K562 (cell line): ENCODE results near the gene ARPC4. TPM values are rescaled to one million over a fixed set of nuclear protein-coding genes. Genes with fewer than 3 reads are reported as not detected.

Source experiments
- CEBPB ChIP-seq: fragments of 450-650 bp; IDR thresholded peaks from 2 replicates; pipeline ENCODE4 v1.6.1; 2016; ENCODE audit warnings: missing genetic modification characterization, missing compliant biosample characterization
- HNRNPK ChIP-seq: fragments of 200-400 bp; formaldehyde crosslinking; IDR thresholded peaks from one replicate; pipeline ENCODE4 v1.6.1; 2018; ENCODE audit warnings: mild to moderate bottlenecking, low read depth, low read length; ENCODE audit not compliant: poor library complexity, severe bottlenecking
- OTX1 ChIP-seq: fragments of 450-650 bp; formaldehyde crosslinking; IDR thresholded peaks from 2 replicates; pipeline ENCODE4 v1.4.0; 2022; ENCODE audit warnings: mild to moderate bottlenecking
- PML ChIP-seq: IDR thresholded peaks from 2 replicates; pipeline ENCODE4 v1.6.1; 2012; ENCODE audit warnings: low read length, inconsistent platforms
- SMARCA4 ChIP-seq: fragments of 450-650 bp; IDR thresholded peaks from 2 replicates; pipeline ENCODE4 v1.6.1; 2016
- ZNF12 ChIP-seq: sonication (generic); formaldehyde crosslinking; IDR thresholded peaks from 2 replicates; pipeline ENCODE4 v1.4.0; 2020; ENCODE audit warnings: mild to moderate bottlenecking, missing genetic modification reagents
- ZNF140 ChIP-seq: fragments of 250-450 bp; sonication (Bioruptor Pico); IDR thresholded peaks from 2 replicates; pipeline ENCODE4 v1.8.0; 2021; ENCODE audit warnings: moderate library complexity, mild to moderate bottlenecking, inconsistent platforms
- ZNF23 ChIP-seq: fragments of 250-450 bp; sonication (Bioruptor Pico); IDR thresholded peaks from 2 replicates; pipeline ENCODE4 v1.4.0; 2020; ENCODE audit warnings: mild to moderate bottlenecking
- ZNF431 ChIP-seq: sonication (generic); formaldehyde crosslinking; IDR thresholded peaks from 2 replicates; pipeline ENCODE4 v1.8.0; 2022; ENCODE audit warnings: mild to moderate bottlenecking, missing genetic modification reagents
- polyA plus RNA-seq, 8 experiments: library from polyadenylated mRNA; depleted of rRNA in 4 of 8; stranded (reverse) in 5 of 8; unstranded in 3 of 8; fragments of >200 nt; fragmentation: Nextera tagmentation in 2 of 8; fragmentation: Illumina TruSeq in 1 of 8; extraction: Ambion mirVana in 2 of 8; extraction: Trizol in 1 of 8; gene quantifications; 2 replicates each; pipeline versions ENCODE4 v1.2.1 to v1.2.3, GENCODE V29; 2011 to 2014; ENCODE audit warnings: inconsistent platforms in 1 of 8, missing spikeins in 1 of 8
- total RNA-seq, 7 experiments: library from RNA; depleted of rRNA in 6 of 7; stranded (reverse); fragments of >200 nt in 6 of 7; fragmentation: Illumina TruSeq in 2 of 7; extraction: Trizol in 2 of 7; gene quantifications; 2 replicates each; pipeline versions ENCODE4 v1.2.1 to v1.2.3, GENCODE V29; 2011 to 2021; ENCODE audit warnings: low replicate concordance in 1 of 7
- TF ChIP-seq, protein P1 (sequence below): fragments of 250-450 bp; sonication (Bioruptor Pico); IDR thresholded peaks from 2 replicates; pipeline ENCODE4 v1.4.0; 2020; ENCODE audit warnings: mild to moderate bottlenecking, moderate library complexity
- TF ChIP-seq, protein P2 (sequence below), 3 experiments: fragments of 200-800 bp in 1 of 3; fragments of 250-450 bp in 1 of 3; fragments of 450-650 bp in 1 of 3; sonication (Bioruptor Pico) in 1 of 3; sonication (Bioruptor generic) in 1 of 3; formaldehyde crosslinking in 1 of 3; IDR thresholded peaks; 2 replicates each; pipeline versions ENCODE4 v1.6.1 to v1.8.0; 2016 to 2022; ENCODE audit warnings: mild to moderate bottlenecking in 2 of 3, missing genetic modification characterization in 2 of 3, missing compliant biosample characterization in 1 of 3, moderate library complexity in 1 of 3
- TF ChIP-seq, protein P3 (sequence below): fragments of 200-800 bp; sonication (Bioruptor generic); IDR thresholded peaks from 2 replicates; pipeline ENCODE4 v1.6.1; 2017; ENCODE audit warnings: missing genetic modification characterization, missing compliant biosample characterization
- TF ChIP-seq, protein P4 (sequence below): fragments of 450-650 bp; formaldehyde crosslinking; IDR thresholded peaks from 2 replicates; pipeline ENCODE4 v1.4.0; 2020; ENCODE audit warnings: mild to moderate bottlenecking
- TF ChIP-seq, protein P5 (sequence below): fragments of 450-650 bp; formaldehyde crosslinking; IDR thresholded peaks from 2 replicates; pipeline ENCODE4 v1.4.0; 2020; ENCODE audit warnings: mild to moderate bottlenecking, mixed read lengths

The ARPC4 gene
- total and polyA plus RNA-seq, 9 of the 15 experiments (the other 6 are each of a cell fraction or from before 2014, with no cell fraction given) = 20.1 to 153 (median 119) TPM

DNA sequence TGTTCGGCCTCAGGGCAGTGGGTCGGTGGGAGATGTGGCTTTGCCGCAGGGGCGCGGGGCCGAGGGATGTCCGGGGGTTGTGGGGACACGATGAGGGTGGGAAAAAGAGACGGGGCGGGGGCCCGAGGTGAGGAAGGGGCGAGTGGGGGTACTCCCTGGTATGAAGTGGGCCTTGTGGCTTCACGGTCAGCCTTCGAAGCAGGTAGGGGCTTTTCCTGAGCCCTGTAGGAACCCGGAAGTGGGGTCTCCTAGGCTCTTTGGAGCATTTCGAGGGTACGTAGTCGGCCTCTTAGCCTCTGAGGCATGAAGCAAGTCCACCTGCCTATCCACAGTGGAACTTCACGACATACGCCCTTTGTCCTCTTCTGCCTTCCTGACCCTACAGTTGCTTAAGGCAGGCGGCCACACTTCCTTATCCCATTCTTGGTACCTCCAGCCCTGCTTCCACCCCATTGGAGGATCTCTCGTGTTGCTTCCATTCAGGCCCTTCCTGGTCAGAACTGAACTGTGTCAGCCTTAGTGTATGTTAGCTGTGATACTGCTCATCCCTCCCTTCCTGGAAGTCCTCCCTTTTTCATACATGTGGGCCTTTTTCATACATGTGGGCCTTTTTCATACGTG is 389 bp downstream of the ARPC4 start (continued):
- TF ChIP-seq, protein P1, sequence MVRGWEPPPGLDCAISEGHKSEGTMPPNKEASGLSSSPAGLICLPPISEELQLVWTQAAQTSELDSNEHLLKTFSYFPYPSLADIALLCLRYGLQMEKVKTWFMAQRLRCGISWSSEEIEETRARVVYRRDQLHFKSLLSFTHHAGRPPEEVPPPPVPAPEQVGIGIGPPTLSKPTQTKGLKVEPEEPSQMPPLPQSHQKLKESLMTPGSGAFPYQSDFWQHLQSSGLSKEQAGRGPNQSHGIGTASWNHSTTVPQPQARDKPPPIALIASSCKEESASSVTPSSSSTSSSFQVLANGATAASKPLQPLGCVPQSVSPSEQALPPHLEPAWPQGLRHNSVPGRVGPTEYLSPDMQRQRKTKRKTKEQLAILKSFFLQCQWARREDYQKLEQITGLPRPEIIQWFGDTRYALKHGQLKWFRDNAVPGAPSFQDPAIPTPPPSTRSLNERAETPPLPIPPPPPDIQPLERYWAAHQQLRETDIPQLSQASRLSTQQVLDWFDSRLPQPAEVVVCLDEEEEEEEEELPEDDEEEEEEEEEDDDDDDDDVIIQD (CRISPR knock-in tag) = no peak
- TF ChIP-seq OTX1 (CRISPR knock-in tag) = peak; percentile 70; the same call in 1 of the 2 replicates
- 0 out of 2 replicates have a peak, but pooled peaks have one; percentile 27 for TF ChIP-seq ZNF431 (CRISPR knock-in tag)
- TF ChIP-seq, protein P2, sequence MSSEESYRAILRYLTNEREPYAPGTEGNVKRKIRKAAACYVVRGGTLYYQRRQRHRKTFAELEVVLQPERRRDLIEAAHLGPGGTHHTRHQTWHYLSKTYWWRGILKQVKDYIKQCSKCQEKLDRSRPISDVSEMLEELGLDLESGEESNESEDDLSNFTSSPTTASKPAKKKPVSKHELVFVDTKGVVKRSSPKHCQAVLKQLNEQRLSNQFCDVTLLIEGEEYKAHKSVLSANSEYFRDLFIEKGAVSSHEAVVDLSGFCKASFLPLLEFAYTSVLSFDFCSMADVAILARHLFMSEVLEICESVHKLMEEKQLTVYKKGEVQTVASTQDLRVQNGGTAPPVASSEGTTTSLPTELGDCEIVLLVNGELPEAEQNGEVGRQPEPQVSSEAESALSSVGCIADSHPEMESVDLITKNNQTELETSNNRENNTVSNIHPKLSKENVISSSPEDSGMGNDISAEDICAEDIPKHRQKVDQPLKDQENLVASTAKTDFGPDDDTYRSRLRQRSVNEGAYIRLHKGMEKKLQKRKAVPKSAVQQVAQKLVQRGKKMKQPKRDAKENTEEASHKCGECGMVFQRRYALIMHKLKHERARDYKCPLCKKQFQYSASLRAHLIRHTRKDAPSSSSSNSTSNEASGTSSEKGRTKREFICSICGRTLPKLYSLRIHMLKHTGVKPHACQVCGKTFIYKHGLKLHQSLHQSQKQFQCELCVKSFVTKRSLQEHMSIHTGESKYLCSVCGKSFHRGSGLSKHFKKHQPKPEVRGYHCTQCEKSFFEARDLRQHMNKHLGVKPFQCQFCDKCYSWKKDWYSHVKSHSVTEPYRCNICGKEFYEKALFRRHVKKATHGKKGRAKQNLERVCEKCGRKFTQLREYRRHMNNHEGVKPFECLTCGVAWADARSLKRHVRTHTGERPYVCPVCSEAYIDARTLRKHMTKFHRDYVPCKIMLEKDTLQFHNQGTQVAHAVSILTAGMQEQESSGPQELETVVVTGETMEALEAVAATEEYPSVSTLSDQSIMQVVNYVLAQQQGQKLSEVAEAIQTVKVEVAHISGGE (CRISPR knock-in tag; IDR thresholded peaks at IDR 0.05) = peak in 2 of 3 experiments; percentile 20 to 68; a peak in 3 of 6 replicates
- TF ChIP-seq CEBPB (tag) = no peak
- peak; percentile 71; the same call in 1 of the 2 replicates for TF ChIP-seq ZNF12 (CRISPR knock-in tag)
- no peak for TF ChIP-seq ZNF140 (CRISPR knock-in tag)
- TF ChIP-seq, protein P3, sequence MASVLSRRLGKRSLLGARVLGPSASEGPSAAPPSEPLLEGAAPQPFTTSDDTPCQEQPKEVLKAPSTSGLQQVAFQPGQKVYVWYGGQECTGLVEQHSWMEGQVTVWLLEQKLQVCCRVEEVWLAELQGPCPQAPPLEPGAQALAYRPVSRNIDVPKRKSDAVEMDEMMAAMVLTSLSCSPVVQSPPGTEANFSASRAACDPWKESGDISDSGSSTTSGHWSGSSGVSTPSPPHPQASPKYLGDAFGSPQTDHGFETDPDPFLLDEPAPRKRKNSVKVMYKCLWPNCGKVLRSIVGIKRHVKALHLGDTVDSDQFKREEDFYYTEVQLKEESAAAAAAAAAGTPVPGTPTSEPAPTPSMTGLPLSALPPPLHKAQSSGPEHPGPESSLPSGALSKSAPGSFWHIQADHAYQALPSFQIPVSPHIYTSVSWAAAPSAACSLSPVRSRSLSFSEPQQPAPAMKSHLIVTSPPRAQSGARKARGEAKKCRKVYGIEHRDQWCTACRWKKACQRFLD (CRISPR knock-in tag) = no peak
- TF ChIP-seq PML = 0 out of 2 replicates have a peak, but pooled peaks have one; percentile 0
- TF ChIP-seq HNRNPK = no peak
- TF ChIP-seq SMARCA4 = 0 out of 2 replicates have a peak, but pooled peaks have one; percentile 6
- TF ChIP-seq, protein P4, sequence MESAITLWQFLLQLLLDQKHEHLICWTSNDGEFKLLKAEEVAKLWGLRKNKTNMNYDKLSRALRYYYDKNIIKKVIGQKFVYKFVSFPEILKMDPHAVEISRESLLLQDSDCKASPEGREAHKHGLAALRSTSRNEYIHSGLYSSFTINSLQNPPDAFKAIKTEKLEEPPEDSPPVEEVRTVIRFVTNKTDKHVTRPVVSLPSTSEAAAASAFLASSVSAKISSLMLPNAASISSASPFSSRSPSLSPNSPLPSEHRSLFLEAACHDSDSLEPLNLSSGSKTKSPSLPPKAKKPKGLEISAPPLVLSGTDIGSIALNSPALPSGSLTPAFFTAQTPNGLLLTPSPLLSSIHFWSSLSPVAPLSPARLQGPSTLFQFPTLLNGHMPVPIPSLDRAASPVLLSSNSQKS (CRISPR knock-in tag) = no peak
- TF ChIP-seq ZNF23 (CRISPR knock-in tag) = no peak
- TF ChIP-seq, protein P5, sequence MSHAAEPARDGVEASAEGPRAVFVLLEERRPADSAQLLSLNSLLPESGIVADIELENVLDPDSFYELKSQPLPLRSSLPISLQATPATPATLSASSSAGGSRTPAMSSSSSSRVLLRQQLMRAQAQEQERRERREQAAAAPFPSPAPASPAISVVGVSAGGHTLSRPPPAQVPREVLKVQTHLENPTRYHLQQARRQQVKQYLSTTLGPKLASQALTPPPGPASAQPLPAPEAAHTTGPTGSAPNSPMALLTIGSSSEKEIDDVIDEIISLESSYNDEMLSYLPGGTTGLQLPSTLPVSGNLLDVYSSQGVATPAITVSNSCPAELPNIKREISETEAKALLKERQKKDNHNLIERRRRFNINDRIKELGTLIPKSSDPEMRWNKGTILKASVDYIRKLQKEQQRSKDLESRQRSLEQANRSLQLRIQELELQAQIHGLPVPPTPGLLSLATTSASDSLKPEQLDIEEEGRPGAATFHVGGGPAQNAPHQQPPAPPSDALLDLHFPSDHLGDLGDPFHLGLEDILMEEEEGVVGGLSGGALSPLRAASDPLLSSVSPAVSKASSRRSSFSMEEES (CRISPR knock-in tag) = no peak
